Gastroesophageal sphincter (tissue), 4 donors: ENCODE data around the gene SDK1. TPM values are rescaled to one million over a fixed set of nuclear protein-coding genes. Genes with fewer than 3 reads are reported as not detected.

Experiments
- ATAC-seq: fragments of 150-250 bp; one replicate; pipeline ENCODE4 v1.9.1; 2016; ENCODE audit warnings: mild to moderate bottlenecking, moderate library complexity
- H3K27ac ChIP-seq, 4 donors: fragments of 200-600 bp; sonication (generic) in 3 of 4; 1 replicate in 3 of 4; 2 replicates in 1 of 4; pipeline ENCODE4 v1.5.1; 2016 to 2019
- H3K27me3 ChIP-seq: fragments of 200-600 bp; sonication (generic); one replicate; pipeline ENCODE4 v1.5.1; 2019
- H3K36me3 ChIP-seq, 2 donors: fragments of 200-600 bp; sonication (generic); one replicate each; pipeline ENCODE4 v1.5.1; 2019; ENCODE audit warnings: control low read depth in 1 of 2
- H3K4me1 ChIP-seq, 3 donors: fragments of 200-600 bp; sonication (generic); 1 replicate in 2 of 3; 2 replicates in 1 of 3; pipeline ENCODE4 v1.5.1; 2016 to 2019; ENCODE audit warnings: control low read depth in 2 of 3
- H3K4me3 ChIP-seq, 2 donors: fragments of 200-600 bp; sonication (generic); one replicate each; pipeline ENCODE4 v1.5.1; 2019; ENCODE audit warnings: mild to moderate bottlenecking in 1 of 2, moderate library complexity in 1 of 2
- H3K9me3 ChIP-seq, 3 donors: fragments of 200-600 bp; sonication (generic); one replicate each; pipeline ENCODE4 v1.5.1; 2017 to 2019; ENCODE audit warnings: control low read depth in 2 of 3
- EP300 ChIP-seq: sonication (generic); formaldehyde crosslinking; IDR thresholded peaks from one replicate; pipeline ENCODE4 v1.6.1; 2017; ENCODE audit warnings: antibody characterized with exemption, mild to moderate bottlenecking
- POLR2A ChIP-seq, 2 donors: fragments of 450-650 bp; IDR thresholded peaks; one replicate each; pipeline ENCODE4 v1.6.1; 2017; ENCODE audit warnings: antibody characterized with exemption in 2 of 2, mild to moderate bottlenecking in 2 of 2, moderate library complexity in 1 of 2
- POLR2AphosphoS5 ChIP-seq: sonication (generic); formaldehyde crosslinking; IDR thresholded peaks from one replicate; pipeline ENCODE4 v1.6.1; 2017; ENCODE audit warnings: antibody characterized with exemption
- WGBS, 2 donors: methylation state at CpG; one replicate each; pipeline ENCODE4 v1.1.5; 2018; ENCODE audit warnings: low coverage in 1 of 2; 5-methylcytosine and 5-hydroxymethylcytosine counted together
- total RNA-seq, 4 donors: library from RNA; depleted of rRNA; stranded (reverse); fragments of >200 nt; gene quantifications; one replicate each; pipeline ENCODE4 v1.1.0, GENCODE V29; 2016
- TF ChIP-seq, protein P1 (sequence below), 4 experiments: fragments of 200-600 bp in 2 of 4; fragments of 450-650 bp in 2 of 4; sonication (generic) in 1 of 4; IDR thresholded peaks; one replicate each; pipeline ENCODE4 v1.5.1; 2017 to 2019; ENCODE audit warnings: antibody characterized with exemption in 4 of 4, mild to moderate bottlenecking in 2 of 4, moderate library complexity in 2 of 4

Gene SDK1
- total RNA-seq, 4 donors from 2014 or later, result 6.1 to 13.6 (median 8.7) TPM

DNA sequence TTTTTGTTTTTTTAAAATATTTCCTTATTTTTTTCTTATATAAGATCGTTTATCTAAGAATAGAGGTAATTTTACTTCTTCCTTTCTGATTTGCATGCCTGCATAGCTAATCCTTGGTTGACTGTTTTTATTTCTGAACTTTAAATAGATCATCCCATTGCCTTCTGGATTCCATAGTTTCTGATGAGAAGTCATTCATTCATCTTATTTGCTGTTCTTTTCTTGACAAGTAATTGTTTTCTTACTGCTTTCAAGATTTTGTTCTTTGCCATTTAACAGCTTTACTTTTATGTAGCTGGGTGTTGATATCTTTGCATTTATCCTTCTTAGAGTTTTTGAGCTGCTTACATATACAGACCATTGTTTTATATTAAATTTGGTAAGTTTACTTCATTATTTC lies 437.9 kb downstream of the SDK1 start:
- no peak for TF ChIP-seq POLR2AphosphoS5
- no peak for TF ChIP-seq POLR2A (IDR thresholded peaks at IDR 0.05)
- TF ChIP-seq, protein P1, sequence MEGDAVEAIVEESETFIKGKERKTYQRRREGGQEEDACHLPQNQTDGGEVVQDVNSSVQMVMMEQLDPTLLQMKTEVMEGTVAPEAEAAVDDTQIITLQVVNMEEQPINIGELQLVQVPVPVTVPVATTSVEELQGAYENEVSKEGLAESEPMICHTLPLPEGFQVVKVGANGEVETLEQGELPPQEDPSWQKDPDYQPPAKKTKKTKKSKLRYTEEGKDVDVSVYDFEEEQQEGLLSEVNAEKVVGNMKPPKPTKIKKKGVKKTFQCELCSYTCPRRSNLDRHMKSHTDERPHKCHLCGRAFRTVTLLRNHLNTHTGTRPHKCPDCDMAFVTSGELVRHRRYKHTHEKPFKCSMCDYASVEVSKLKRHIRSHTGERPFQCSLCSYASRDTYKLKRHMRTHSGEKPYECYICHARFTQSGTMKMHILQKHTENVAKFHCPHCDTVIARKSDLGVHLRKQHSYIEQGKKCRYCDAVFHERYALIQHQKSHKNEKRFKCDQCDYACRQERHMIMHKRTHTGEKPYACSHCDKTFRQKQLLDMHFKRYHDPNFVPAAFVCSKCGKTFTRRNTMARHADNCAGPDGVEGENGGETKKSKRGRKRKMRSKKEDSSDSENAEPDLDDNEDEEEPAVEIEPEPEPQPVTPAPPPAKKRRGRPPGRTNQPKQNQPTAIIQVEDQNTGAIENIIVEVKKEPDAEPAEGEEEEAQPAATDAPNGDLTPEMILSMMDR (IDR thresholded peaks at IDR 0.05), result no peak
- TF ChIP-seq EP300, result no peak
- ATAC-seq, result no peak
- Histone ChIP-seq H3K27ac (no peak overlapping the region), H3K36me3 (no peaks in the 10 kb centered on the region), H3K27me3 (no peaks in the 10 kb centered on the region), H3K9me3 (peaks cover 0 to 28% (median 0%) of the 10 kb centered on the region in 3 donors), H3K4me3 (no peak overlapping the region), H3K4me1 (no peaks in the 10 kb centered on the region)
- WGBS, 2 donors, result 88 to 100% methylated on average over 1 of the region's 1 CpG

DNA sequence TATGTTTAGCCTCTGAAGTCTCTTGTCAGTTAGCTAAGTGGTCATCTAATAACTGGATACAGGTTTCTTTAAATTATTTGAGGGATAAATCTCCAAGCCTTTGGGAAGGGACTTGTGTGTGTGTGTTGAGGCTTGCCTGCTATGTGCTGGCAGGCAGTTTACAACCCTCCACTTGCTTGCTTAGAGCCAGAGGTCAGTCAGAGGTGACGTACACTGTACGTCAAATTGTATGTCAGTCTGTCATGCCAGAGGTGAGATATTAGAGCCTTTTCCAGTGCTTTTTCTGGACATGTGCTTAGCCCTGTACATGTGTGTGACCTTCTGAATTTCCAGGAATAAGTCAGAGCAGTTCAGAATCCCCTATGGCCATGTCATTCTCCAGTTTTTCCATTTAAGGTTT lies 438.9 kb downstream of the SDK1 start:
- TF ChIP-seq POLR2A (IDR thresholded peaks at IDR 0.05) (no peak), POLR2AphosphoS5 (no peak), EP300 (no peak)
- TF ChIP-seq, protein P1 (IDR thresholded peaks at IDR 0.05), result no peak

DNA sequence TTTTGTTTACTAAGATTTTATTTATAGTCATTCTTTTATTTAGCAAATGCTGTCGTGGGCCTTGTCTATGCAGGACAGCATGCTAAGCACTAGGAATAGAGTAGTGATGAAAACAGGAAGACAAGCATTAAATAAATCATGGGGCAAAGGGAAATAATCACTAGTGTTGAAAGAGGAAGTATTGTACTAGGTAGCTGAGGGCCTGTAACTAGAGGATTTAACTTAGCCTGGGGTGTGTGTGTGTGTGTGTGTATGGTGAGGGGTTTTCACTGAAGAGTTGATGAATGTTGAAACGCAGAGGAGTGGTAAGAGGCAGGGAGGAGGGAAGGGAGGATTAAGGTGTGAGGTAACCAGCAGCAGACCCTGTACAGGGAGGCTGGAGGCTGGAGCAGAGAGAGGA lies 446.4 kb downstream of the SDK1 start:
- Histone ChIP-seq H3K9me3 (no peaks in the 10 kb centered on the region), H3K36me3 (no peaks in the 10 kb centered on the region), H3K4me3 (no peak overlapping the region), H3K27me3 (no peaks in the 10 kb centered on the region), H3K4me1 (no peaks in the 10 kb centered on the region), H3K27ac (no peak overlapping the region)
- WGBS, 2 donors, result 54 to 58% methylated on average over 2 of the region's 2 CpGs
- no peak for ATAC-seq
- no peak for TF ChIP-seq POLR2A (IDR thresholded peaks at IDR 0.05)
- TF ChIP-seq, protein P1 (IDR thresholded peaks at IDR 0.05), result no peak

More for the DNA sequence above, 438.9 kb downstream of the SDK1 start:
- no peak for ATAC-seq
- H3K4me3 ChIP-seq, result no peak overlapping the region
- no peaks in the 10 kb centered on the region for H3K27me3 ChIP-seq
- H3K27ac ChIP-seq, result no peak overlapping the region
- no peaks in the 10 kb centered on the region for H3K36me3 ChIP-seq
- H3K4me1 ChIP-seq, result no peaks in the 10 kb centered on the region
- whole genome bisulfite sequencing, 2 donors, result 90% methylated on average over 2 of the region's 2 CpGs; no CpG with 5 or more reads in 1 of the 2 donors
- H3K9me3 ChIP-seq, result peaks cover 0 to 28% (median 0%) of the 10 kb centered on the region in 3 donors

DNA sequence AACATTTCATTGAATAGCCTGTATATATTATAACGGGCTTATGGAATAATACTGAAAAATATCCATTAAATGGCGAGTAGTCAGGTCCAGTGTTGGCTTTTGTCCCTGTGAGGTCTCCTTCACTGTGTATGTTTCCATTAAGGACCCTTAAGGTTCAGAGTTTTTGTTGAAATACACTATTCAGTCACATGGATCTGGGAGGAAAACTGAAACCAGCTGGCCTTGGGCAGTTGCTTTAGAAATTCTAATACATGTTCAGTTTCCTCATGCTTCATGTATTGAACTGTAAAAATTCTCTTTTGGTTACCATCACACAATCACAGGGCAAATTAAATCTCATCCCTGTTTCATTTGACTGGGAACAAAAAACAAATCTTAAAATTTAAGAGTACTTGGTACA lies 447.3 kb downstream of the SDK1 start:
- H3K4me1 ChIP-seq, result no peaks in the 10 kb centered on the region
- no peaks in the 10 kb centered on the region for H3K9me3 ChIP-seq
- ATAC-seq, result no peak
- no peak overlapping the region for H3K4me3 ChIP-seq
- H3K27ac ChIP-seq, result no peak overlapping the region
- 54 to 59% methylated on average over 2 of the region's 2 CpGs for WGBS, 2 donors
- H3K36me3 ChIP-seq, result no peaks in the 10 kb centered on the region
- TF ChIP-seq EP300, result no peak
- TF ChIP-seq POLR2AphosphoS5, result no peak
- TF ChIP-seq, protein P1 (IDR thresholded peaks at IDR 0.05), result no peak
- no peak for TF ChIP-seq POLR2A (IDR thresholded peaks at IDR 0.05)
- H3K27me3 ChIP-seq, result no peaks in the 10 kb centered on the region

DNA sequence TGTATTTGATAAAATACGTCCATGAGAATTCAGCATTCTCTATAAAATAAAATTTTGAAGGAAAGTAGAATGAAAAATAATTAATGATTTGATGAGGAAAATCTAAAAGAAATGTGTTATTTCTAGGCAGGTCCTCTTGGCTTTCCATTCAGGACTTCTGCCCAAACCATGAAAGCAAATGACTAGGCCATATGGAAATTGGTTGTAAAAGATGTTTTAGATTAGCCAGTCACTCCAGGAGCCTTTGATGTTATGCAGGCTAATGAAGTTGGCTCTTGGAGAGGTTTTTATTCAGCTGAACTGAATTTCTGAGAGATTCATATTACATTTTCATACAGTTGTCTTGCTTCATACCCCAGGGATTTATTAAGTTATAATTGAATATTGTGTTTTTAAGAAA lies 452.8 kb downstream of the SDK1 start:
- 73 to 92% methylated on average over 1 of the region's 1 CpG for WGBS, 2 donors
- TF ChIP-seq POLR2AphosphoS5 (no peak), EP300 (no peak), POLR2A (IDR thresholded peaks at IDR 0.05) (no peak)
- TF ChIP-seq, protein P1 (IDR thresholded peaks at IDR 0.05), result no peak
- H3K27me3 ChIP-seq, result no peaks in the 10 kb centered on the region
- ATAC-seq, result no peak
- no peaks in the 10 kb centered on the region for H3K36me3 ChIP-seq
- no peaks in the 10 kb centered on the region for H3K4me1 ChIP-seq
- no peaks in the 10 kb centered on the region for H3K9me3 ChIP-seq
- H3K4me3 ChIP-seq, result no peak overlapping the region
- H3K27ac ChIP-seq, result no peak overlapping the region
